HL-60 (cell line): ENCODE results near the gene PTPRN2.

Experiments used
- DNase-seq, 2 experiments: peaks; one replicate each; pipeline ENCODE4 v3.0.0-alpha.2; 2010 to 2020; ENCODE audit warnings: low read depth in 1 of 2, low spot score in 1 of 2
- H3K27ac ChIP-seq: fragments of 250-450 bp; sonication (Bioruptor Pico); replicated peaks from 2 replicates; pipeline ENCODE4 v1.5.1; 2020; ENCODE audit warnings: mild to moderate bottlenecking, moderate library complexity
- H3K27me3 ChIP-seq: fragments of 250-450 bp; sonication (Bioruptor Pico); 2 replicates; pipeline ENCODE4 v1.5.1; 2021; ENCODE audit warnings: mild to moderate bottlenecking, moderate library complexity; ENCODE audit not compliant: insufficient read depth, poor library complexity, severe bottlenecking
- H3K4me3 ChIP-seq: replicated peaks from 2 replicates; pipeline ENCODE4 v1.5.1; 2011; ENCODE audit warnings: mild to moderate bottlenecking, control low read depth, low read length; ENCODE audit not compliant: insufficient read depth
- GABPA ChIP-seq: IDR thresholded peaks from 2 replicates; pipeline ENCODE4 v1.6.1; 2012; ENCODE audit warnings: low read depth
- POLR2AphosphoS5 ChIP-seq: IDR thresholded peaks from 2 replicates; pipeline ENCODE4 v1.6.1; 2012; ENCODE audit warnings: low read depth
- SPI1 ChIP-seq: IDR thresholded peaks from 2 replicates; pipeline ENCODE4 v1.6.1; 2012; ENCODE audit warnings: low read depth, mild to moderate bottlenecking, borderline replicate concordance
- TF ChIP-seq, protein P1 (sequence below): IDR thresholded peaks from one replicate; pipeline ENCODE4 v1.5.1; 2011; ENCODE audit warnings: low read length, control low read depth, inconsistent platforms; ENCODE audit not compliant: insufficient read depth
- TF ChIP-seq, protein P2 (sequence below): IDR thresholded peaks from 2 replicates; pipeline ENCODE4 v1.6.1; 2012; ENCODE audit warnings: low read depth; ENCODE audit not compliant: insufficient replicate concordance

The PTPRN2 gene

DNA sequence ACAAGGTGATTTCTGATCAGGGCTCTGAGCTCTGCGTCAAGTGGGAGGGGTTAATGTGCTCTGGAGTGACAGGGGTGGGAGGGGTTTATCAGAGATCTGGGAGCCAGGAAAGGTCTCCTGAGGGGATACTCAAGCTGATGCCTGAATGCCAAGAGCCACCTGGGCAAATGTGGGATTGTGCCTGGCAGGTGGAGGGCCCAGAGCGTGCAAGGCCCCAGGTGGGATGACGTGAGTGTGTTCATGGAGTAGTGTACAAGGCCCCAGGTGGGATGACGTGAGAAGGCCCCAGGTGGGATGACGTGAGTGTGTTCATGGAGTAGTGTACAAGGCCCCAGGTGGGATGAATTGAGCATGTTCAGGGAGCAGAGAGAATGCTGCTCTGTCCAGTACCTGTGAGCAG, 610.3 kb downstream of the PTPRN2 start:
- no peak overlapping the region for H3K4me3 ChIP-seq
- H3K27ac ChIP-seq = no peak overlapping the region
- no peaks in the 10 kb centered on the region for H3K27me3 ChIP-seq
- no peak for DNase-seq
- TF ChIP-seq, protein P1, sequence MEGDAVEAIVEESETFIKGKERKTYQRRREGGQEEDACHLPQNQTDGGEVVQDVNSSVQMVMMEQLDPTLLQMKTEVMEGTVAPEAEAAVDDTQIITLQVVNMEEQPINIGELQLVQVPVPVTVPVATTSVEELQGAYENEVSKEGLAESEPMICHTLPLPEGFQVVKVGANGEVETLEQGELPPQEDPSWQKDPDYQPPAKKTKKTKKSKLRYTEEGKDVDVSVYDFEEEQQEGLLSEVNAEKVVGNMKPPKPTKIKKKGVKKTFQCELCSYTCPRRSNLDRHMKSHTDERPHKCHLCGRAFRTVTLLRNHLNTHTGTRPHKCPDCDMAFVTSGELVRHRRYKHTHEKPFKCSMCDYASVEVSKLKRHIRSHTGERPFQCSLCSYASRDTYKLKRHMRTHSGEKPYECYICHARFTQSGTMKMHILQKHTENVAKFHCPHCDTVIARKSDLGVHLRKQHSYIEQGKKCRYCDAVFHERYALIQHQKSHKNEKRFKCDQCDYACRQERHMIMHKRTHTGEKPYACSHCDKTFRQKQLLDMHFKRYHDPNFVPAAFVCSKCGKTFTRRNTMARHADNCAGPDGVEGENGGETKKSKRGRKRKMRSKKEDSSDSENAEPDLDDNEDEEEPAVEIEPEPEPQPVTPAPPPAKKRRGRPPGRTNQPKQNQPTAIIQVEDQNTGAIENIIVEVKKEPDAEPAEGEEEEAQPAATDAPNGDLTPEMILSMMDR = no peak
- no peak for TF ChIP-seq SPI1
- TF ChIP-seq, protein P2, sequence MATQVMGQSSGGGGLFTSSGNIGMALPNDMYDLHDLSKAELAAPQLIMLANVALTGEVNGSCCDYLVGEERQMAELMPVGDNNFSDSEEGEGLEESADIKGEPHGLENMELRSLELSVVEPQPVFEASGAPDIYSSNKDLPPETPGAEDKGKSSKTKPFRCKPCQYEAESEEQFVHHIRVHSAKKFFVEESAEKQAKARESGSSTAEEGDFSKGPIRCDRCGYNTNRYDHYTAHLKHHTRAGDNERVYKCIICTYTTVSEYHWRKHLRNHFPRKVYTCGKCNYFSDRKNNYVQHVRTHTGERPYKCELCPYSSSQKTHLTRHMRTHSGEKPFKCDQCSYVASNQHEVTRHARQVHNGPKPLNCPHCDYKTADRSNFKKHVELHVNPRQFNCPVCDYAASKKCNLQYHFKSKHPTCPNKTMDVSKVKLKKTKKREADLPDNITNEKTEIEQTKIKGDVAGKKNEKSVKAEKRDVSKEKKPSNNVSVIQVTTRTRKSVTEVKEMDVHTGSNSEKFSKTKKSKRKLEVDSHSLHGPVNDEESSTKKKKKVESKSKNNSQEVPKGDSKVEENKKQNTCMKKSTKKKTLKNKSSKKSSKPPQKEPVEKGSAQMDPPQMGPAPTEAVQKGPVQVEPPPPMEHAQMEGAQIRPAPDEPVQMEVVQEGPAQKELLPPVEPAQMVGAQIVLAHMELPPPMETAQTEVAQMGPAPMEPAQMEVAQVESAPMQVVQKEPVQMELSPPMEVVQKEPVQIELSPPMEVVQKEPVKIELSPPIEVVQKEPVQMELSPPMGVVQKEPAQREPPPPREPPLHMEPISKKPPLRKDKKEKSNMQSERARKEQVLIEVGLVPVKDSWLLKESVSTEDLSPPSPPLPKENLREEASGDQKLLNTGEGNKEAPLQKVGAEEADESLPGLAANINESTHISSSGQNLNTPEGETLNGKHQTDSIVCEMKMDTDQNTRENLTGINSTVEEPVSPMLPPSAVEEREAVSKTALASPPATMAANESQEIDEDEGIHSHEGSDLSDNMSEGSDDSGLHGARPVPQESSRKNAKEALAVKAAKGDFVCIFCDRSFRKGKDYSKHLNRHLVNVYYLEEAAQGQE = no peak
- TF ChIP-seq GABPA = no peak
- TF ChIP-seq POLR2AphosphoS5 = no peak

DNA sequence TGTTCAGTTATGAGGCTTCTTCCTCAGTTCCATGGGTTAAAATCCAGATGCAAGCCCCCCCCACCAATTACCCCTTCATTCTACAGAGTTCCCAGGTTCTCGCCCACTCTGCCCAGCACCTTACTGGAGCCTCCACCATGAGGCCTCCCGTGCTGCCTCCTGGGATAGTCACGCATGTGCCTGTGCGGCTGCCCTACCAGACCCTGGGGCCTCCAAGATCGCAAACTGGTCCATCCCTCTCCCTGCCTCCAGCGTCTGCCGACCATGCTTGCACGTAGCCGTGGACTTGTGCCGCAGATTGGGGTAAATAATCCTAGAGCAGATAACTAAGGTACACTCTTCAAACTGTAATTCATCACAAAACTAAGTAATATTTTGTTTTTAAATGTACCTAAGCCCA, 611.2 kb downstream of the PTPRN2 start:
- H3K27me3 ChIP-seq = no peaks in the 10 kb centered on the region
- no peak overlapping the region for H3K27ac ChIP-seq
- H3K4me3 ChIP-seq = no peak overlapping the region
- no peak for TF ChIP-seq SPI1
- TF ChIP-seq POLR2AphosphoS5 = no peak
- no peak for TF ChIP-seq GABPA
- TF ChIP-seq, protein P2 = no peak
- TF ChIP-seq, protein P1 = no peak
- no peak for DNase-seq

DNA sequence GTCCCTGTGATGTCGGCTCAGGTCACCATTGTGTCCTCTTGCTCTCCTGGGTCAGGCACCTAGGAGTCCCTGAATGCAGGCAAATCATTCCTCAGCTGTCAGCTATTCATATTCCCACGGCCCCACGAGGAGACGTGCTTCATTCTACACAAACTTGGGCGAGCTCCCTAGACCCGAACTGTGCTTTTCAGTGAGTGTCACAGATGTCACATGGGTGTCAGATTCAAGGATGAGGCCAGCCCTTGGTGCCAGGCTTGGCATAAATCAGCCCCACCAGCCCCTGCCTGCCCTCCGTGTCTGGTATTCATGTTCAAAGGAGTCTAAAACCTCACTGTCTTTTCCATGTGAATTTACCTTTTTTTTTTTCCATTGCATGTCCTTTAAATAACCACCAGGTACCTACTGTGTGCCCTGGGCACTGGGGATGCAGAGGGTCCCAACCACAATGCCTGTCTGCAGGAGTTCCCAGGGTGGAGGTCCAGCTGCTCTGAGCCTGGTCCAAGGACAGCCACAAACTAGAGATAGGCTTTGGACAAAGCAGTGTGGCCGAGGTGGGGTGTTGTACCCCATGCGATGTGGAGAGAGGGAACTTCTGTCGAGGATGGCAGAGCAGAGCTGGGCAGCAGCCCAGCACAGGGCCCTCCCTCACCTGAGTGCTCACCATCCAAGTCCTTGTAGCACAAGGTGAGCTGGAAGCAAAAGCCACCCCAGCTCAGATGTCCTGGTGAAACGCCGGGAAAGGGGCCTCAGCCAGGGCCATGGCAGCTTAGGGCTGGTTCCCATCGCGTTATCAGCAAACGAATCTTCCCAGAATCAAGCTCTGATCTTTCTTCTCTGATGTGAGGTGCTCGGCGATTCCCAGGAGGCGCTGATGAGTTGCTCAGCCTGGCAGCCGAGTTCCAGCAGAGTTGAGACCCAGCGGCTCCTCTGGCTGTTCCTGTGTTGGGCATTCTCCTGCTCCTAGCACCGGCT, 611.9 kb downstream of the PTPRN2 start:
- H3K4me3 ChIP-seq = no peak overlapping the region
- H3K27ac ChIP-seq = no peak overlapping the region
- H3K27me3 ChIP-seq = no peaks in the 10 kb centered on the region
- no peak for DNase-seq
- TF ChIP-seq SPI1 (no peak), POLR2AphosphoS5 (no peak), GABPA (no peak)
- TF ChIP-seq, protein P1 = no peak
- TF ChIP-seq, protein P2 = no peak
